DND-41 (cell line): Measurements from ENCODE around the gene RNF5.

Experiments
- CTCF ChIP-seq: IDR thresholded peaks from 2 replicates; pipeline ENCODE4 v1.5.1; 2012; ENCODE audit warnings: borderline replicate concordance, low read length, moderate library complexity, mild to moderate bottlenecking; ENCODE audit not compliant: poor library complexity, severe bottlenecking; ENCODE audit errors: extremely low read depth
- EZH2 ChIP-seq: IDR thresholded peaks from 3 replicates; pipeline ENCODE4 v1.6.1; 2012; ENCODE audit warnings: borderline replicate concordance, low read depth, mild to moderate bottlenecking, moderate library complexity, low read length, inconsistent platforms; ENCODE audit not compliant: severe bottlenecking

- TF ChIP-seq CTCF, result no peak
- no peak for TF ChIP-seq EZH2
These were observed 30.8 kb downstream of the RNF5 start for GRCh38 chr6:32208996-32209395.
